HepG2 (cell line): ENCODE data around the gene TAF1C. TPM values are rescaled to one million over a fixed set of nuclear protein-coding genes. Genes with fewer than 3 reads are reported as not detected.

ENCODE experiments used
- FOXA1 ChIP-seq, 2 experiments: fragments of 450-650 bp in 1 of 2; sonication (generic) in 1 of 2; formaldehyde crosslinking in 1 of 2; IDR thresholded peaks; 2 replicates each; pipeline versions ENCODE4 v1.4.0 to v1.6.1; 2016 to 2020; ENCODE audit warnings: missing genetic modification reagents in 1 of 2
- MAZ ChIP-seq, 2 experiments: sonication (generic) in 1 of 2; formaldehyde crosslinking in 1 of 2; IDR thresholded peaks; 2 replicates each; pipeline versions ENCODE4 v1.5.0 to v1.6.1; 2012 to 2020; ENCODE audit warnings: low read depth in 2 of 2, mild to moderate bottlenecking in 2 of 2, borderline replicate concordance in 1 of 2, improper control_type of control experiment in 1 of 2, low read length in 1 of 2, missing genetic modification reagents in 1 of 2, moderate library complexity in 1 of 2
- RELA ChIP-seq: sonication (generic); formaldehyde crosslinking; IDR thresholded peaks from 2 replicates; pipeline ENCODE4 v1.4.0; 2020; ENCODE audit warnings: missing genetic modification reagents
- SMARCC2 ChIP-seq: fragments of 450-650 bp; IDR thresholded peaks from 2 replicates; pipeline ENCODE4 v1.6.1; 2017; ENCODE audit warnings: antibody characterized with exemption, mild to moderate bottlenecking
- ZBTB1 ChIP-seq: sonication (generic); formaldehyde crosslinking; IDR thresholded peaks from 2 replicates; pipeline ENCODE4 v1.4.0; 2020; ENCODE audit warnings: missing genetic modification reagents, borderline replicate concordance
- ZMYM3 ChIP-seq: sonication (generic); formaldehyde crosslinking; IDR thresholded peaks from 2 replicates; pipeline ENCODE4 v1.5.1; 2020; ENCODE audit warnings: mild to moderate bottlenecking, missing genetic modification reagents
- ZNF124 ChIP-seq: sonication (generic); formaldehyde crosslinking; IDR thresholded peaks from 2 replicates; pipeline ENCODE4 v1.4.0; 2020; ENCODE audit warnings: missing genetic modification reagents
- ZNF317 ChIP-seq: sonication (generic); formaldehyde crosslinking; IDR thresholded peaks from 2 replicates; pipeline ENCODE4 v1.5.0; 2020; ENCODE audit warnings: mild to moderate bottlenecking, missing genetic modification reagents
- ZNF331 ChIP-seq: sonication (generic); formaldehyde crosslinking; IDR thresholded peaks from 2 replicates; pipeline ENCODE4 v1.4.0; 2020; ENCODE audit warnings: missing genetic modification reagents
- ZNF354B ChIP-seq: sonication (generic); formaldehyde crosslinking; IDR thresholded peaks from 2 replicates; pipeline ENCODE4 v1.8.0; 2022; ENCODE audit warnings: mild to moderate bottlenecking, missing genetic modification reagents
- ZNF496 ChIP-seq: sonication (generic); formaldehyde crosslinking; IDR thresholded peaks from 2 replicates; pipeline ENCODE4 v1.8.1; 2023; ENCODE audit warnings: mild to moderate bottlenecking, moderate library complexity, missing genetic modification reagents; ENCODE audit not compliant: insufficient replicate concordance
- ZNF562 ChIP-seq: sonication (generic); formaldehyde crosslinking; IDR thresholded peaks from 2 replicates; pipeline ENCODE4 v1.8.0; 2022; ENCODE audit warnings: missing genetic modification reagents, borderline replicate concordance
- ZNF713 ChIP-seq: sonication (generic); formaldehyde crosslinking; IDR thresholded peaks from 2 replicates; pipeline ENCODE4 v1.4.0; 2020; ENCODE audit warnings: mild to moderate bottlenecking, missing genetic modification reagents
- ZNF746 ChIP-seq: sonication (generic); formaldehyde crosslinking; IDR thresholded peaks from 2 replicates; pipeline ENCODE4 v1.8.0; 2022; ENCODE audit warnings: mild to moderate bottlenecking, missing genetic modification reagents
- polyA plus RNA-seq, 8 experiments: library from polyadenylated mRNA; depleted of rRNA in 3 of 8; stranded (reverse) in 7 of 8; unstranded in 1 of 8; fragments of >200 nt; fragmentation: Illumina TruSeq in 4 of 8; extraction: Trizol in 4 of 8; gene quantifications; 2 replicates each; pipeline versions ENCODE4 v1.2.1 to v1.2.3, GENCODE V29; 2011 to 2016; ENCODE audit warnings: low read depth in 4 of 8, missing spikeins in 1 of 8, mixed read lengths in 1 of 8; ENCODE audit not compliant: insufficient read depth in 1 of 8
- total RNA-seq, 5 experiments: library from RNA; depleted of rRNA; stranded (reverse); fragments of >200 nt; fragmentation: Illumina TruSeq; extraction: Trizol; gene quantifications; 2 replicates each; pipeline ENCODE4 v1.2.3, GENCODE V29; 2016; ENCODE audit warnings: low read depth in 1 of 5
- TF ChIP-seq, protein P1 (sequence below): sonication (generic); formaldehyde crosslinking; IDR thresholded peaks from 2 replicates; pipeline ENCODE4 v1.4.0; 2020; ENCODE audit warnings: low read depth, missing genetic modification reagents
- TF ChIP-seq, protein P2 (sequence below): sonication (generic); formaldehyde crosslinking; IDR thresholded peaks from 2 replicates; pipeline ENCODE4 v1.8.0; 2022; ENCODE audit warnings: missing genetic modification reagents, low read depth, mild to moderate bottlenecking, borderline replicate concordance
- TF ChIP-seq, protein P3 (sequence below): sonication (generic); formaldehyde crosslinking; IDR thresholded peaks from 2 replicates; pipeline ENCODE4 v1.4.0; 2020; ENCODE audit warnings: missing genetic modification reagents

The TAF1C gene
- total and polyA plus RNA-seq, 2 of the 13 experiments (the other 11 are each of a cell fraction or from before 2014, with no cell fraction given) = 15.6 to 20.8 TPM

DNA sequence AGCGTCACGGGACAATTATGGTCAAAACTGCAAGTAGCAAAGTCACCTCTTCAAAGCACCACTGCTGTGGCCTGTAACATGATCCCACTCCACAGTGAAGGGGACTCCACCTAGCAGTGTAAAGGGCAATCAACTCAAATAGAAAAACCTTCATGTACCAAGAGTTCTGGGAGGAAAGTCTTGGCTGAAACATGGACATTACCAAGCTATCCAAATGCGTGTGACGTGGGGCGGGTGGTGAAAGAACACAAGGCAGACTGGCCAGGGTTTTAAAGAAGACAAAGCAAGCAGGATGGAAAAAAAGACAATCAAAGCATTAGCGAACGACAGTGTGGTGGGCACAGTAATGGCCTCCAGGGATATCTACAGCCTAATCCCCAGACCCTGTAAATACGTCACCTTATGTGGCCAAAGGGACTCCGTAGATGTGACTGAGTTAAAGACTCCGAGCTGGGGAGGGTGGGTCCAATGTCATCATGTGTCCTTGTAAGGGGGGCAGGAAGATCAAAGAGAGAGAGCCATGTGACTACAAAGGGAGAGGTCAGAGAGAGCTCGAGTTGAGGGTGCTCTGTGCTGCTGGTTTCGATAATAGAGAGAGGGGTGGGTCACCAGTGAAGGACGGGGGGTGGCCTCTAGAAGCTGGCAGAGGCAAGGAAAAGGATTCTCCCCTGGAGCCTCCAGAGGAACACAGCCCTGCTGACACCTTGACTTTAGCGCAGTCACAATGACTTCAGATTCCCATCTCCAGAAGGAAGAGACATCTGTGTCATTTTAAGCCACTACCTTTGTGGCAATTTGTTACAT lies 47.8 kb downstream of the TAF1C start (continued):
- peak; percentile 59 for TF ChIP-seq MAZ (IDR thresholded peaks at IDR 0.05; ENCODE audit: borderline replicate concordance, low read depth, low read length)
- TF ChIP-seq MAZ (CRISPR knock-in tag; IDR thresholded peaks at IDR 0.05; ENCODE audit: low read depth) = peak; percentile 77
- TF ChIP-seq, protein P1, sequence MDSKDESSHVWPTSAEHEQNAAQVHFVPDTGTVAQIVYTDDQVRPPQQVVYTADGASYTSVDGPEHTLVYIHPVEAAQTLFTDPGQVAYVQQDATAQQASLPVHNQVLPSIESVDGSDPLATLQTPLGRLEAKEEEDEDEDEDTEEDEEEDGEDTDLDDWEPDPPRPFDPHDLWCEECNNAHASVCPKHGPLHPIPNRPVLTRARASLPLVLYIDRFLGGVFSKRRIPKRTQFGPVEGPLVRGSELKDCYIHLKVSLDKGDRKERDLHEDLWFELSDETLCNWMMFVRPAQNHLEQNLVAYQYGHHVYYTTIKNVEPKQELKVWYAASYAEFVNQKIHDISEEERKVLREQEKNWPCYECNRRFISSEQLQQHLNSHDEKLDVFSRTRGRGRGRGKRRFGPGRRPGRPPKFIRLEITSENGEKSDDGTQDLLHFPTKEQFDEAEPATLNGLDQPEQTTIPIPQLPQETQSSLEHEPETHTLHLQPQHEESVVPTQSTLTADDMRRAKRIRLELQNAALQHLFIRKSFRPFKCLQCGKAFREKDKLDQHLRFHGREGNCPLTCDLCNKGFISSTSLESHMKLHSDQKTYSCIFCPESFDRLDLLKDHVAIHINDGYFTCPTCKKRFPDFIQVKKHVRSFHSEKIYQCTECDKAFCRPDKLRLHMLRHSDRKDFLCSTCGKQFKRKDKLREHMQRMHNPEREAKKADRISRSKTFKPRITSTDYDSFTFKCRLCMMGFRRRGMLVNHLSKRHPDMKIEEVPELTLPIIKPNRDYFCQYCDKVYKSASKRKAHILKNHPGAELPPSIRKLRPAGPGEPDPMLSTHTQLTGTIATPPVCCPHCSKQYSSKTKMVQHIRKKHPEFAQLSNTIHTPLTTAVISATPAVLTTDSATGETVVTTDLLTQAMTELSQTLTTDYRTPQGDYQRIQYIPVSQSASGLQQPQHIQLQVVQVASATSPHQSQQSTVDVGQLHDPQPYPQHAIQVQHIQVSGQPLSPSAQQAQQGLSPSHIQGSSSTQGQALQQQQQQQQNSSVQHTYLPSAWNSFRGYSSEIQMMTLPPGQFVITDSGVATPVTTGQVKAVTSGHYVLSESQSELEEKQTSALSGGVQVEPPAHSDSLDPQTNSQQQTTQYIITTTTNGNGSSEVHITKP (CRISPR knock-in tag) = no peak
- TF ChIP-seq ZNF713 (CRISPR knock-in tag) = no peak
- TF ChIP-seq FOXA1 (IDR thresholded peaks at IDR 0.05) = no peak
- TF ChIP-seq FOXA1 (CRISPR knock-in tag; IDR thresholded peaks at IDR 0.05) = peak; percentile 45
- TF ChIP-seq ZMYM3 (CRISPR knock-in tag) = peak; percentile 23; the same call in 1 of the 2 replicates
- TF ChIP-seq, protein P2, sequence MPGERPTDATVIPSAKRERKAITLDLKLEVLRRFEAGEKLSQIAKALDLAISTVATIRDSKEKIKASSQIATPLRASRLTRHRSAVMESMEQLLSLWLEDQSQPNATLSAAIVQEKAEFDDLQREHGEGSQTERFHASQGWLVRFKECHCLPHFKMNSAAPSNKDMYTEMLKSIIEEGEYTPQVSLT (CRISPR knock-in tag) = no peak
- TF ChIP-seq, protein P3, sequence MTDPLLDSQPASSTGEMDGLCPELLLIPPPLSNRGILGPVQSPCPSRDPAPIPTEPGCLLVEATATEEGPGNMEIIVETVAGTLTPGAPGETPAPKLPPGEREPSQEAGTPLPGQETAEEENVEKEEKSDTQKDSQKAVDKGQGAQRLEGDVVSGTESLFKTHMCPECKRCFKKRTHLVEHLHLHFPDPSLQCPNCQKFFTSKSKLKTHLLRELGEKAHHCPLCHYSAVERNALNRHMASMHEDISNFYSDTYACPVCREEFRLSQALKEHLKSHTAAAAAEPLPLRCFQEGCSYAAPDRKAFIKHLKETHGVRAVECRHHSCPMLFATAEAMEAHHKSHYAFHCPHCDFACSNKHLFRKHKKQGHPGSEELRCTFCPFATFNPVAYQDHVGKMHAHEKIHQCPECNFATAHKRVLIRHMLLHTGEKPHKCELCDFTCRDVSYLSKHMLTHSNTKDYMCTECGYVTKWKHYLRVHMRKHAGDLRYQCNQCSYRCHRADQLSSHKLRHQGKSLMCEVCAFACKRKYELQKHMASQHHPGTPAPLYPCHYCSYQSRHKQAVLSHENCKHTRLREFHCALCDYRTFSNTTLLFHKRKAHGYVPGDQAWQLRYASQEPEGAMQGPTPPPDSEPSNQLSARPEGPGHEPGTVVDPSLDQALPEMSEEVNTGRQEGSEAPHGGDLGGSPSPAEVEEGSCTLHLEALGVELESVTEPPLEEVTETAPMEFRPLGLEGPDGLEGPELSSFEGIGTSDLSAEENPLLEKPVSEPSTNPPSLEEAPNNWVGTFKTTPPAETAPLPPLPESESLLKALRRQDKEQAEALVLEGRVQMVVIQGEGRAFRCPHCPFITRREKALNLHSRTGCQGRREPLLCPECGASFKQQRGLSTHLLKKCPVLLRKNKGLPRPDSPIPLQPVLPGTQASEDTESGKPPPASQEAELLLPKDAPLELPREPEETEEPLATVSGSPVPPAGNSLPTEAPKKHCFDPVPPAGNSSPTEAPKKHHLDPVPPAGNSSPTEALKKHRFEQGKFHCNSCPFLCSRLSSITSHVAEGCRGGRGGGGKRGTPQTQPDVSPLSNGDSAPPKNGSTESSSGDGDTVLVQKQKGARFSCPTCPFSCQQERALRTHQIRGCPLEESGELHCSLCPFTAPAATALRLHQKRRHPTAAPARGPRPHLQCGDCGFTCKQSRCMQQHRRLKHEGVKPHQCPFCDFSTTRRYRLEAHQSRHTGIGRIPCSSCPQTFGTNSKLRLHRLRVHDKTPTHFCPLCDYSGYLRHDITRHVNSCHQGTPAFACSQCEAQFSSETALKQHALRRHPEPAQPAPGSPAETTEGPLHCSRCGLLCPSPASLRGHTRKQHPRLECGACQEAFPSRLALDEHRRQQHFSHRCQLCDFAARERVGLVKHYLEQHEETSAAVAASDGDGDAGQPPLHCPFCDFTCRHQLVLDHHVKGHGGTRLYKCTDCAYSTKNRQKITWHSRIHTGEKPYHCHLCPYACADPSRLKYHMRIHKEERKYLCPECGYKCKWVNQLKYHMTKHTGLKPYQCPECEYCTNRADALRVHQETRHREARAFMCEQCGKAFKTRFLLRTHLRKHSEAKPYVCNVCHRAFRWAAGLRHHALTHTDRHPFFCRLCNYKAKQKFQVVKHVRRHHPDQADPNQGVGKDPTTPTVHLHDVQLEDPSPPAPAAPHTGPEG (CRISPR knock-in tag) = 0 out of 2 replicates have a peak, but pooled peaks have one; percentile 22
- TF ChIP-seq ZNF317 = no peak
- peak; percentile 59; the same call in 1 of the 2 replicates for TF ChIP-seq ZNF331
- TF ChIP-seq RELA (CRISPR knock-in tag) = no peak
- TF ChIP-seq ZNF496 = no peak
- no peak for TF ChIP-seq ZBTB1 (CRISPR knock-in tag)
- peak; percentile 89; the same call in 1 of the 2 replicates for TF ChIP-seq ZNF746 (CRISPR knock-in tag)
- no peak for TF ChIP-seq SMARCC2
- TF ChIP-seq ZNF124 (CRISPR knock-in tag) = peak; percentile 1; the same call in 1 of the 2 replicates
- no peak for TF ChIP-seq ZNF562 (CRISPR knock-in tag)
- TF ChIP-seq ZNF354B (CRISPR knock-in tag) = no peak
